Germinal center (tissue), 1 donor: Measurements from ENCODE around the gene SUMF1.

Experiments
- DNase-seq: peaks from one replicate; pipeline ENCODE4 v3.0.0; 2012; ENCODE audit warnings: mixed read lengths, low spot score

SUMF1 gene

GRCh38 chr3:4416427-4416945 lies 50.6 kb downstream of the SUMF1 start:
- no peak for DNase-seq

DNA sequence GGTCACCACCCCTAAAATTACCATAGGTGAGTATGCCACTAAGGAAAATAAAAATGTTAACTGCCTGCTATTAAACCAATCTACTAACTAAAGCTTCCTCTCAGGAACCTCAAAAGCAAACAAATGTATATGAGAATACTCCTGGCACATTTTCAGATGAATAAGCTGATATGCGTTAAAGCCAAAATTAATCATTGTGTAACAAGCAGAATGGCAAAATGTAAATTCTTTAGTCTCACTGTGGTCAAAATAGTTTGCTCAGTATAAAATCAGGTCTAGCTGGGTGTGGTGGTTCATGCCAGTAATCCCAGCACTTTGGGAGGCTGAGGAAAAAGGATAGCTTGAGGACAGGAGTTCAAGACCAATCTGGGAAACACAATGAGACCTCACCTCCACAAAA lies 53.6 kb downstream of the SUMF1 start:
- DNase-seq = no peak

DNA sequence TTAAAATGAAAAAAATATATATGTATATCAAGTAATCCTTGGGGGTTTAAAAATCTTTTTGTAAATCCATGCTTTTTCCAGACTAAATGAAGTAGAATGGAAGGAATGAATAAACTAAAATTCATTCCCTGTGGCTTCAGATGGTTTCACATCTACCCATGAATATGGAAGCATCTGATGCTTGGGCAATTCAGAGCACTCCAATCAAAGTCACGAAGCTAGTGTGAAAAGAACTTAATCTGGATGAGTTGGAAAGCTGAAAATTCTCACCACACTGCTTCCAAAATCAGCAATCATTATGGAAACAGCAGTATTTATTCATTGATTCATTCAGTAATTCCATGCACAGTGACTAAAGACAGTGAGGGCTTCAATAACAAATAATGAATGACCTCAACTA lies 55.2 kb downstream of the SUMF1 start:
- DNase-seq = no peak

GRCh38 chr3:4411236-4411635 lies 55.8 kb downstream of the SUMF1 start:
- DNase-seq = no peak

DNA sequence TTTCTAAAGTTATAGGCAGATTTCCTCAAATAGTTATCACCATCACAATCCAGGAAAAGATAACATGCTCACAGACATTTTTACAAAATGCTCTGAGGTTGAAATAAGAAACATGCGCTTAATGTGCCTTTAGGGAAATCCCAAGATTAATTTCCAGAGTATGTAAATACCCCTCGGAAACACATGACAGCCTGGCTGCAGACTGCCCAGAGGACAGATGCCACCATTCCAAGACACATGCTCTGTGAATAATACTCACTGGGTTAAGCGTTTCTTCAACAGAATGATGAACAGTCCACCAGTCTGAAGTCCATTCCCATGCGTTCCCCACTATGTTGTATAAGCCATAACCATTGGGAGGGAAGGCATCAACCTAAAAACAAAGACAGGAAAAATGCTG lies 56.5 kb downstream of the SUMF1 start:
- no peak for DNase-seq

DNA sequence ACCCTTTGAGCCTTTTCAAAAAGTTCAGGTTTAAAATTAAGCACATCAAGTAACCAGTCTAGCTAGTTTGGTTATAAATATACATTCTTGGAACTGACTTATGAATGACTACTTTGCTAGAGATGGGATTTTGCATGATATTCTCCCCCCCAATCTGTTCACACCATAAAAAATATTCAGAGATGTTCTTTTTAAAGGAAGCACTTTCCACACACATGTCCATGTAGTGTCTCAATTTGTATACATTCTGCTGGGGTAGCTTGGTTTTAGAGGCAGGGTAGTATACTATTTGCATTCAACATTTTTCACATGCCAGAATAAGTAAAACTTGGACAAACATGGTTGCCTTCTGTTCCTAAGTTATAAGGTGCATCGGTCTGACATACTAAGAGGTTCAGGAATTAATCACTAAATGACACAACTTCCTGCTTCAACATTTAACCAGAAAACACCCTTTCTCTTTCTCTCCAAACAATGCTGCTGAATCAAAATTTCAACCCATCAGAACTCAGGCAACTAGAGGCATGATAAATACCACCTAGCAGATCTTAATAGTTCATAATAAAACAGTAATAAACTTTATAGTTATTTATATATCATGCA lies 57.0 kb downstream of the SUMF1 start:
- DNase-seq = no peak

GRCh38 chr3:4409415-4409814 lies 57.7 kb downstream of the SUMF1 start:
- DNase-seq = no peak

GRCh38 chr3:4408958-4409357 lies 58.1 kb downstream of the SUMF1 start:
- no peak for DNase-seq

DNA sequence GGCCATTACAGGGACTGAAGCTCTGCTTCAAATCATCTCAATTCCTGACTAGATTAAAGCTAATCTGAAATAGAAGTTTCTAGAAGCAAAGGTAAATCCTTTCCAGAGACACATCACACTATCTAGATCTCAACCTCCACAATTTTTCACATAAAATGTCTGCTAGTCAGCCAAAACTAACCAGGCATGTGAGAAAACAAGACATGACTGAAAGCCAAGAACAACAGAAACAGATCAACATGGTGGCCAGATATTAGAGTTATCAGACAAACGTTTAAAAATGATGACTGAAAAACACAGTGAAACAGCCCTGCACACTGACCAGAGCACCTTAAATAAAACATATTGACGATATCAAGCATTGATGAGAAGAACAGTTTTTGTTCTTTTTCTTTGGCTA lies 59.1 kb downstream of the SUMF1 start:
- no peak for DNase-seq

DNA sequence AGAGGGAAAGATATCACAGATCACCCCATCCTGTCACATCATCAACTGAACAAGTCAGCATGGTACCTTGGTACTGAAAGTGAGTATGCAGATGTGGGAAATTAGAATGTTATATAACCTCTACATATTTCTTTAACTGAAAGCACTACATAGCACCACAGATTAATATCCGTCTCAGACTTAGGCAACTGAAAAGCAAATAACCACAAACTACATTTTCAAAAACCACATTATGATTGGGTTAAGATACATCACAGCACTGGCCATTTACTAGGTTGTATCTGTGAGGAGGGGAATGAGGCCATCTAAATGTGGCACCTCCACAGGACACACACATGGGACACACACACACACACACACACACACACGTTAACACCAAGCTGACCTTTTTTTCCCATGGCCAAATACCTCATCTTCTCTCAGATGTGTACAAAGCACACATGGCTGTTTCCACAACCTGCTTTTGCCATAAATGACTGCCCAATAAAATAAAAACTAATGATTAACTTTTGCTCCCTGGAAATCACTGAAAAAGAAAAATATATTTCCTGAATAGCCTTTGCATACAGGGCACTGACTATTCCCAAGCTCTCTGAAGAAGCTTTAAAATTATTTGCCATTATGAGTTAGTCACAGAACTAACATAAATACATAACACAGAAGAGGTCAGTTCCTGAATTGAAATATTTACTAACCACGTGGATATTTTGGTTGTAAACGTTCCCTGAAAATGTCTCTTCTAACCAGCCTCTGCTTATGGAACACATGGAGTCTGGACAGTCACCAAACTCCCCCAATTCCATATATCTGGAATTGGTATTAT lies 60.1 kb downstream of the SUMF1 start:
- no peak for DNase-seq

DNA sequence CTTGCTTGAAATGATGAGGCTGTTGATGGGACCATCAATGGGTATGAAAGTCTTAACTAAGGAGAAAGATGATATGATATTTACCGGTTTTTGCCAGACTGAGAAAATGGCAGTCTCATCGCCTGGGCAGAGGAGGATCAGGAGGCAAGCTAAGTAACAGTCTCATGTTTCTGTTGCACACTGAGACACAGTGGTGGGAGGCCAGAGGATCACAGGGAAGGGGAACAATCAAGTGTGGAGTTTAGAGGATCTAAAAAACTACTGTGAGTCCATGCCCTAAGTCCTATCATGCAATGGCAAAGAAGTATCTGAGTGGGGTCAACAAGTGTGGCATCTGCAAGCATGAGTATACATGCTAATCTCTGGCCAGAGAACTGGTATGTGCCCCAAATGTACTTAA lies 62.2 kb downstream of the SUMF1 start:
- DNase-seq = no peak

DNA sequence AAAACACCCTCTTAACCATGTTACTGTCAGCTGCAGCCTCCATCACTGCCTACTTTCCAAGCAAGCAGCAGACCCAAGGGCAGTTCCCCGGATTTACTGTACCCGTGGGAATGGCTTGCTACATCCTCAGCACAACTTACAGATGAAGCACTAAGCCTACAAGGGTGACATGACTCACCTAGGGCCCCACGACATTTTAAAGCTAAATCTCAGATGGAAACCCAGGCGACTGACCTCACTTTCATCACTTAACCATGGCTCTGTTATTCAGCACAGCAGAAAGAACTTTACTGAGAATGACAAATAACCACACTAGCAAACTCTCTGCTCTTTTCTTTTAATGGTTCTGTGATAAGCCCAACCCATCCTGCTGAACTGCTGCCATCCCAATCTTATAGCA lies 65.6 kb downstream of the SUMF1 start:
- no peak for DNase-seq

- no peak for DNase-seq
Measured at GRCh38 chr3:4399476-4399875, 67.6 kb downstream of the SUMF1 start.

- DNase-seq = no peak
Measured at GRCh38 chr3:4398941-4399245, 68.2 kb downstream of the SUMF1 start.

DNA sequence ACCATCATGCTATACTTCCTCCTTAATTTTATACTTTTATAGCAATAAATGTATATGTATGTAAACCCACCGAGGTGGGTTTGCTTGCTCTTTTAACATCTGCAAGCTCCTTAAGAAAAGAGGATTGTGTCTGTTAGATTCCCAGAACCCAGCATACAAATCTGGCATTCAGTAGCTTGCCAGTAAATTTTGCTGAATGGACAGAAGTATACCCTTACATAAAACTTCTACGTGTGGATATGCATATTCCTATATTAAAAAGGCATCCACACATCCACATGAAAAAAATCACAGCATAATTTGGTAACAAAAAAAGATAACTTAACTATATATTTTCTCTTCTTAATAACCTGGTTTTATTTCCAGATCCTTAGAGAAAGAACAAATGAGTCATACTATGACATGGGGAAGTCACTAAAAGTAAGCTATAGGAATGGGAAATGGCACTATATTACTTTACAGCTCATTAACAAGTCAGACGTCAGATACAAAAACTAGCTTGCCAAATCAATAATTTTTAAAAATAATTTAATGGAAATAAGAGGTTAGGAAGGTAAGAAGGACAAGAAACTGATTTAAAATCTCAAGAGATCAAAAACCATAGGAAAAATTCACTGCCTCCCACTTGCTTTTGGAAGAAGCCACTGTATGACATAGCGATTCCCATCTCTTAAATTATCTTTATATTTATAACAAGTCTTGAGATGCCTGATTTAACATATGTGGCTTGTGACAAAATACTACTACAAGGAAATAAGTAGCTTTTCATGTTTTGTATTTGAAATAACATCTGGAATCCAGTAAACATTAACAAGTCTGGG lies 68.7 kb downstream of the SUMF1 start:
- DNase-seq = no peak

- DNase-seq = no peak
Measured at GRCh38 chr3:4397466-4397865, 69.6 kb downstream of the SUMF1 start.

DNA sequence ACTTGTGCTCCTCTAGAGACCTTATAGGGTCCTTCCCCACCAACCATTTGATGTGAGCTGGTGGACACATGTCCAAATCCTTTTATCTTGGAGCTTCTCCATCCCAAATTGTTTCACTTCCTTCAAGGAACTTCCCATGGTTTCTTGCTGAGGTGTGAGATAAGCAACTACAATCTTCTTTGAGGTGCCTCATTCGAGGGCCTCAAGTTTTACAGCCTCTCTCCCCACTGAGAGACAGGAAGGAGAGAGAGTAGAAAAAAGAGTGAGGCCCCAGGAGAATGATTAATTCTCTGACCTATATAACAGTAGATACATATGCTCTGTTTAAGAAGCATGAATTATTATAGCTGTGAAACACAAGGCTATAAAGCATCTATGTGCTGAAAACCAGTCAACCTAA lies 70.5 kb downstream of the SUMF1 start:
- no peak for DNase-seq

DNA sequence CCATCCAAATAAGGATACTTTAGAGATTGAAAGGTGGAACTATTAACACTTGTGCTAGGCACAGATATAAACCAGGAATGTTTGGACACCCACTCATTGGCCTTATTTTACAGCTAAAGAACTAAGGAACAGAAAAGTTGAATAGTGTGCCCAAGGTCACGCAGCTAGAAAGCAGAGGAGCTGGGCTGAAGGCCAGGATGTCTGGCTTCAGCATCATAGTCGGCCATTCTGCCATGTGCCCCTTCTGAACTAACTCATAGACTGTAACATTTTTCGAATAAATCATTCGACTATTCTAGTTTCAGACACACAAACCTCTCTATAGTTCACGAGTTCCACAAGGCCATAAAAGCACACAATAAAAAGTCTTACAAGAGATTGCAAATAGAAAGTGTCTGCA lies 71.1 kb downstream of the SUMF1 start:
- DNase-seq = no peak

- no peak for DNase-seq
Measured at GRCh38 chr3:4395448-4395847, 71.6 kb downstream of the SUMF1 start.

GRCh38 chr3:4394567-4394966 lies 72.5 kb downstream of the SUMF1 start:
- DNase-seq = no peak

DNA sequence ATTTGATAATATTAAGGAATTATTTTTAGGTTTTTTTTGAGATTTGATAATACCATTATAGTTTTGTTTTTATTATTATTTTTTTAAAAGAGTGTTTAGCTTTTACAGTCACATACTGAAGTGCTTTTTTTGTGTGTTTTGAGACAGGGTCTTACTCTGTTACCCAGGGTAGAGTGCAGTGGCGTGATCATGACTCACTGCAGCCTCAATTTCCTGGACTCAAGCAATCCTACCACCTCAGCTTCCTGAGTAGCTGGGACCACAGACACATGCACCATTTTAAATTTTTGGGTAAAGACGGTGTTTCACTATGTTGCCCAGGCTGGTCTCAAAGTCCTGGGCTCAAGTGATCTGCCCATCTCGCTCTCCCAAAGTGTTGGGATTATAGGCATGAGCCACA lies 73.0 kb downstream of the SUMF1 start:
- DNase-seq = no peak

GRCh38 chr3:4392992-4393391 lies 74.1 kb downstream of the SUMF1 start:
- DNase-seq = no peak
